Mucosa of descending colon (tissue), 3 donors: Measurements from ENCODE around the gene ARHGDIA. TPM values are rescaled to one million over a fixed set of nuclear protein-coding genes. Genes with fewer than 3 reads are reported as not detected.

Experiments
- ATAC-seq: fragments of 200-7000 bp; cut with Tn5 transposase; one replicate; pipeline ENCODE4 v1.9.1; 2020; ENCODE audit warnings: mild to moderate bottlenecking, moderate library complexity
- DNase-seq, 3 donors: peaks; one replicate each; pipeline ENCODE4 v3.0.0-alpha.2; 2020
- H3K36me3 ChIP-seq: fragments of 200-600 bp; one replicate; pipeline ENCODE4 v1.8.0; 2021; ENCODE audit warnings: low read depth, mild to moderate bottlenecking
- H3K4me1 ChIP-seq: fragments of 200-600 bp; one replicate; pipeline ENCODE4 v1.8.0; 2021; ENCODE audit warnings: low read depth, mild to moderate bottlenecking
- H3K4me3 ChIP-seq: fragments of 200-600 bp; one replicate; pipeline ENCODE4 v1.8.0; 2021; ENCODE audit warnings: mild to moderate bottlenecking
- H3K9me3 ChIP-seq: fragments of 200-600 bp; one replicate; pipeline ENCODE4 v1.8.0; 2021; ENCODE audit warnings: mild to moderate bottlenecking
- intact Hi-C, 2 donors: fragments of 100-400 bp; cut with DNase I in 1 of 2; cut with micrococcal nuclease in 1 of 2; formaldehyde crosslinking; loops; one replicate each; pipeline versions ENCODE4 v1.11.0 to v1.11.1; 2022; cut with DNase I, micrococcal nuclease
- total RNA-seq, 3 donors: library from RNA; stranded (reverse); fragmentation: NEBNext Ultra II Directional in 2 of 3; extraction: Animal tissue kit (Norgen Biotek cat#: 25700) in 2 of 3; gene quantifications; one replicate each; pipeline versions ENCODE4 v1.2.1 to v1.2.4, GENCODE V29; 2021 to 2023
- TF ChIP-seq, protein P1 (sequence below): fragments of 200-600 bp; IDR thresholded peaks from one replicate; pipeline ENCODE4 v1.8.0; 2022; ENCODE audit warnings: antibody characterized with exemption, mild to moderate bottlenecking
- donor health status: DM: no; HTN: no; CAD: no; lungs with moderate emphysema.
- donor health status: DM: no; HTN: no; CAD: no.
- donor health status: DM: no; HTN: yes; CAD: no.

ARHGDIA gene
- total RNA-seq, 3 donors from 2014 or later = 326 to 473 (median 442) TPM

DNA sequence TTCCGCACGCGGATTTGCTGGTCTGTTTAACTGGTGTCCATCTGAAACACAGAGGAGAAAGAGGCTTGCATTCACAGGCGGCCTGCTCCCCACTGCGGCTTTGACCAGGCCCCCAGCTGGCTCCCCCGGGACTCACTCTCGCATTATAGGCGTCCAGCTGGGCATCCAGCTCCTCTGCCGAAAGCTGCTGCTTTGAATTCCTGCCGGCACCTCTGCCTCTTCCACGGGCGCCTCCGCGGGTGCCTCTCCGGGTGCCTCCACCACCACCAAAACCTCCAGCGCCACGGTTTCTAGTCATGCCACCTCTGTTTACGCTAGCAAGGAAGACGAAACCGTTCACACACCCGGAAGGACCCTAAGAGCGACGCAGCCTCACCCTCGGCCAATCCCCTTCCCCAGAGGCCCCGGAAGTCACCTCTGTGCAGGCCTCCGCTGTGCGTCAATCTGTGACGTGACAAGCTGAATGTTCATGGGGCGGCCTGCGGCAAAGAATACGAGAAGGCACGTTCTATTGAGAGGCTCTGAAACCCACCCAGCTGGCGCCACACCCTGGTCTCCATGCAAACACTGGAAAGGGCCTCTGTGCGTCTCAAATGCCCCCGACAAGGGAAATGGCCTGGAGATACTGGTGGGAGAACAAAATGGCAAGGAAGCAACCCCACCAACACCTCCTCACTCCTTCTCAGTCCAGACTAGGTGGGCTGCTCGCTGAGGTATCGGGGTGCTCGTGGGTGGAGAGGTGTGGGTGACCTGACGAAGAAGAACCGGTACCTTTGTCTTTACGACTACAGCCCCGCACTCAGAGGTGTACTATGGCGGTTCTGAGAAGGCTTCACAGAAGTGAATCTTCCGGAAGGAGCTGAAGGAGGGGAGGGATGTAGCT lies 17.2 kb upstream of the ARHGDIA start:
- Histone ChIP-seq H3K9me3 (no peaks in the 10 kb centered on the region), H3K4me3 (no peak overlapping the region), H3K4me1 (peaks cover 19% of the 10 kb centered on the region), H3K36me3 (peaks cover 13% of the 10 kb centered on the region)
- TF ChIP-seq, protein P1, sequence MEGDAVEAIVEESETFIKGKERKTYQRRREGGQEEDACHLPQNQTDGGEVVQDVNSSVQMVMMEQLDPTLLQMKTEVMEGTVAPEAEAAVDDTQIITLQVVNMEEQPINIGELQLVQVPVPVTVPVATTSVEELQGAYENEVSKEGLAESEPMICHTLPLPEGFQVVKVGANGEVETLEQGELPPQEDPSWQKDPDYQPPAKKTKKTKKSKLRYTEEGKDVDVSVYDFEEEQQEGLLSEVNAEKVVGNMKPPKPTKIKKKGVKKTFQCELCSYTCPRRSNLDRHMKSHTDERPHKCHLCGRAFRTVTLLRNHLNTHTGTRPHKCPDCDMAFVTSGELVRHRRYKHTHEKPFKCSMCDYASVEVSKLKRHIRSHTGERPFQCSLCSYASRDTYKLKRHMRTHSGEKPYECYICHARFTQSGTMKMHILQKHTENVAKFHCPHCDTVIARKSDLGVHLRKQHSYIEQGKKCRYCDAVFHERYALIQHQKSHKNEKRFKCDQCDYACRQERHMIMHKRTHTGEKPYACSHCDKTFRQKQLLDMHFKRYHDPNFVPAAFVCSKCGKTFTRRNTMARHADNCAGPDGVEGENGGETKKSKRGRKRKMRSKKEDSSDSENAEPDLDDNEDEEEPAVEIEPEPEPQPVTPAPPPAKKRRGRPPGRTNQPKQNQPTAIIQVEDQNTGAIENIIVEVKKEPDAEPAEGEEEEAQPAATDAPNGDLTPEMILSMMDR = no peak
- DNase-seq (no peak), ATAC-seq (no peak)
- intact Hi-C loops = no loop called here

DNA sequence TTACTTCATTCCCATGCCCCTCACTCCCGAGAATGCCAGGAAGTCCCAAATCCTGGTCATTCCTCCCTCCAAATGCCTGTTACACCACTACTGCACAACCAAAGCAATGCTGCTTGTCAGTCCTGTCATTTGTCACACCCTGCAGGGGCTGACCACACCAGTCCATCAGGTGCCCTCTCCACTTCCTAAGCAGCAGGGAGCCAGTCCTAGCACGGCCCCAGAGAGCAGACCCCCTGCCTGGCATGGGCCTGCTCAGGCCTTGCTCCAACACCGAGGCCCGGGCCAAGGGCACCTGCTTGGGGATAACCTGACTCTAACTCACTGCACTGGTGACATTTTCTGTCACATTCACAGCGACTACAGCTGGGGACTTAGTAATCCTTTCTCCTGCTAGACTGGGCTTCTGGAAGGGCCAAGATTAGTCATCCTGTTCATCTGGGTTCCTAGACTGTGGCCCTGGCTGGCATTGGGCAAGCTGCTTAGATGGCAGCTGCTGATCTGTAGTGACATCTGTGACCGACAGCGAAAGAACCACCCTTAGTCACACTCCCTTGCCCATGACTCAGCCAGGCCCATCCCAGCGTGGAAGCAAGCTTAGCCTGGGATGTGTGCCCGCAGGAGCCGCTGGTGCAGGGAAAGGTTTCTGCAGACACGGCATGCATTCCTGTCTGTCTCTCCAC lies 14.9 kb upstream of the ARHGDIA start:
- no peak for DNase-seq
- peaks cover 14% of the 10 kb centered on the region for H3K4me1 ChIP-seq
- intact Hi-C loops = no loop called here
- H3K36me3 ChIP-seq = peaks cover 13% of the 10 kb centered on the region
- peak; percentile 8 for ATAC-seq
- no peaks in the 10 kb centered on the region for H3K9me3 ChIP-seq
- H3K4me3 ChIP-seq = no peak overlapping the region
- TF ChIP-seq, protein P1 = no peak

DNA sequence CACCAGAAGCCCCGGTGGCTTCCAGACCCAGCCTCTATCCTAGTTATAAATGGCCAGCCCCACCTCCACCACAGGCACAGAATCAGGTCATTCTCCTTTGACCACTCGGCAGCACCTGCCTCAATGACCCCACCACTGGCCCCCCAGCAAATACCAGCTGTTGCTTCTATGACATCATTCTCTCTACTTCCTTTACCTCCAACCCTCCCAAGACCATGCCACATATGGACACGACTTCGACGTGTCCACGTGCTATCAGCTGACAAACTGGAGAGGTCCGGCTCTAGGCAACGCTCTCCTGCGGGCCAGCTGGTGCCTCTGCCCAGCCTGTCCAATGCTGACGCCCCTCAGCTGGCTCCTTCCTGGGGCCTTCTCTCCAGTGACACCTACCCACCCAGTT lies 14.3 kb upstream of the ARHGDIA start:
- Histone ChIP-seq H3K9me3 (no peaks in the 10 kb centered on the region), H3K4me3 (no peak overlapping the region), H3K36me3 (peaks cover 13% of the 10 kb centered on the region), H3K4me1 (peaks cover 11% of the 10 kb centered on the region)
- TF ChIP-seq, protein P1 = no peak
- no peak for DNase-seq
- intact Hi-C loops = no loop called here
- ATAC-seq = no peak

DNA sequence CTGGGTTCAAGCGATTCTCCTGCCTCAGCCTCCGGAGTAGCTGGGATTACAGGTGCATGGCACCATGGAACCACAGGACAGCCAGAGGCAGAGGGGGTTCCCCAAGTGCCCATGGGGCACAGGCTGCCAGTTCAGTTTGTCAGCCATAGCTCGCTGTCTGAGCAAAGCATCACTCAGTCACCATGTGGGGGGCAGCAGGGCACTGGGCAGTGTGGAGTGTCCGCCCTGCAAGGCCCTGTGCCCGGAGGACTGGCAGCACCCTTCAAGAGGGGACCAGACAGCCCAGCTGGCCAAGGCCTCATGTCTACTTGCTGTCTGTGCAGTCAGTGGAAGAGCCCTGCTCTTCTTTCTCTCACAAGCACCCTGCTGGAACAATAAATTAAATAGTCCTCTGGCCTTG lies 13.8 kb upstream of the ARHGDIA start:
- Histone ChIP-seq H3K9me3 (no peaks in the 10 kb centered on the region), H3K4me1 (peaks cover 6% of the 10 kb centered on the region), H3K4me3 (no peak overlapping the region), H3K36me3 (peaks cover 13% of the 10 kb centered on the region)
- DNase-seq = no peak
- TF ChIP-seq, protein P1 = no peak
- no peak for ATAC-seq
- intact Hi-C loops = no loop called here

DNA sequence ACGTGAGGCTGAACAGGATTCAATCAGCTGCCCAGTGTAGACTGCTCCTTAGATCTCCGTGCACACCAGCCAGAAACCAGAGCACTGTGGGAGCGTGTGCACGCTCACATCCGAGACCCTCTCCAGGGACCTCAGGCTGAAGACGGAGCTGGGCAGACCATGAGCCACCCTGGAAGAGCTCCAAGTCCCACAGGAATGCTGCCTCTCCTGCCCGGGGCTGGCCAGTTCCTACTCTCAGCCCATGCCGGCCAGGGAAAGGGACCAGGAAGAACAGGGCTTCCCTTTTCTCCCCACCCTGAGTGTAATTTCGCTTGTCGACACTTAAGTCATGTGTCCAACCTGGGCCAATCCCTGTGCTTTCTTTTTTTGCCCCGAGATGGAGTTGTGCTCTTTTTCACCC lies 13.4 kb upstream of the ARHGDIA start:
- Histone ChIP-seq H3K4me1 (peaks cover 2% of the 10 kb centered on the region), H3K36me3 (peaks cover 13% of the 10 kb centered on the region), H3K9me3 (no peaks in the 10 kb centered on the region), H3K4me3 (no peak overlapping the region)
- no peak for DNase-seq
- TF ChIP-seq, protein P1 = no peak
- peak; percentile 17 for ATAC-seq
- intact Hi-C loops = no loop called here
